HG03045 (cell line): Measurements from ENCODE around the gene OR7C2.
"Not testable (repeated sequence)": the region's sequence is repeated elsewhere in the genome, so short reads cannot be mapped to it uniquely, and the experiment has no call there.

Source experiments
- ATAC-seq: cut with Tn5 transposase; IDR thresholded peaks from one replicate; pipeline ENCODE4 v1.9.1; 2021; ENCODE audit warnings: mild to moderate bottlenecking, moderate library complexity; ENCODE audit not compliant: unreplicated experiment

The OR7C2 gene

GRCh38 chr19:14941189-14941588 is at the start of gene OR7C2:
Gene OR7C2 (plus strand): TSS chr19:14941489. CDS start chr19:14941489, 0 bp downstream.
- ATAC-seq = no peak

GRCh38 chr19:14901675-14902260 is 39.5 kb upstream of the OR7C2 start:
- ATAC-seq = no peak

GRCh38 chr19:14906711-14907110 is 34.6 kb upstream of the OR7C2 start:
- no peak for ATAC-seq

GRCh38 chr19:14915116-14915515 is 26.2 kb upstream of the OR7C2 start:
- ATAC-seq = no peak

- no peak for ATAC-seq
These were observed 24.4 kb upstream of the OR7C2 start for GRCh38 chr19:14916848-14917247.

GRCh38 chr19:14933506-14933905 is 7.8 kb upstream of the OR7C2 start:
- no peak for ATAC-seq

DNA sequence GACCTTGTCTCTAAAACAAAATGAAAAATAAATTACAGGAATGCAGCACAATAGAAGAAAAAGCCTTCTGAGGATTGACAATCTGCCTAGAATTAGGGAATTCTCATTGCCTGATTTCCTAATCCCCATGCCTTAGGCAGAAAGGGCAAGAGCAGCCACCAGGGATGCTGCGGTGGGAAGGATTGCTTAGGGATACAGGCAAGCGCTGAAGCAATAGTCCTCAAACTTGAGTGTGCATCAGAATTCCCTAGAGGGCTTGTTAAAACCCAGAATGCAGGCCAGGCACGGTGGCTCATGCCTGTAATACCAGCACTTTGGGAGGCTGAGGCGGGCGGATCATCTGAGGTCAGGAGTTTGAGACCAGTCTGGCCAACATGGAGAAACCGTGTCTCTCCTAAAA is 1.0 kb upstream of the OR7C2 start:
- ATAC-seq = no peak

- ATAC-seq = no peak
These were observed 2.3 kb downstream of the OR7C2 start for GRCh38 chr19:14943601-14944000.

- ATAC-seq = no peak
These were observed 3.2 kb downstream of the OR7C2 start for GRCh38 chr19:14944456-14944855.

DNA sequence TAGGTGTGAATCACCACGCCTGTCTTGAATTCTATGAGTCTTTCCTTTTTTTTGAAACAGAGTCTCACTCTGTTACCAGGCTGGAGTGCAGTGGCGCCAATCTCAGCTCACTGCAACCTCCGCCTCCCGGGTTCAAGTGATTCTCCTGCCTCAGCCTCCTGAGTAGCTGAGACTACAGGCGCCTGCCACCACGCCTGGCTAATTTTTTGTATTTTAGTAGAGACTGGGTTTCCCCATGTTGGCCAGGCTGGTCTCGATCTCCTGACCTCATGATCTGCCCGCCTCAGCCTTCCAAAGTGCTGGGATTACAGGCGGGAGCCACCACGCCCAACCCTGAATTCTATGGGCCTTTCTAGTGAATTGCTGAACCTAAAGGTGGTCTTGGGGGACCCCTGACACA is 8.1 kb downstream of the OR7C2 start:
- not testable (repeated sequence) for ATAC-seq

- no peak for ATAC-seq
These were observed 8.6 kb downstream of the OR7C2 start for GRCh38 chr19:14949876-14950275.

- no peak for ATAC-seq
These were observed 9.1 kb downstream of the OR7C2 start for GRCh38 chr19:14950421-14950820.

GRCh38 chr19:14952767-14953166 is 11.5 kb downstream of the OR7C2 start:
- ATAC-seq = no peak

DNA sequence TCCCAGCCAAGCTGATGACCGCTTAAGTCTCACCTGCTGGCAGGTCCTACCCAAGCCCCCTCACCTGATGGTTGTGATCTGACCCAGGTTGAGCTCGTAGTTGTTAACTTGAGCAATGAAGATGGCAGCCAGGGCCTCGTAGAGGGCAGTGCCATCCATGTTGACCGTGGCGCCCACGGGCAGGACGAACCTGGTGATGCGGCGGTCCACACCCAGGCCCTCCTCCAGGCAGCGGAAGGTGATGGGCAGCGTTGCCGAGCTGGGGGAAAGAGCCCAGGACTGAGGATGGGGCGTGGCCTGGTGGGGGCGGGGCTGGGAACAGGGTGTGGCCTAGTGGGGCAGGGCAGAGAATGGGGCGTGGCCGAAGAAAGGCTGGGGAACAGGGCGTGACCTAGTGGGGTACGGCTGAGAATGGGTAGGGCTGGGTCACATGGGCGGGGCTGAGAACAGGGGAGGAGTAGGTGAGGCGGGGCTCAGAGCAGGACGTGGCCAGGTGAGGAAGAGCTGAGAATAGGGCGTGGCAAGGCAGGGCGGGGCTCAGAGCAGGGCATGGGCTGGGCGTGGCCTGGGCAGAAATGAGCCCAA is 12.9 kb downstream of the OR7C2 start:
- no peak for ATAC-seq

- ATAC-seq = no peak
These were observed 16.2 kb downstream of the OR7C2 start for GRCh38 chr19:14957464-14957863.

DNA sequence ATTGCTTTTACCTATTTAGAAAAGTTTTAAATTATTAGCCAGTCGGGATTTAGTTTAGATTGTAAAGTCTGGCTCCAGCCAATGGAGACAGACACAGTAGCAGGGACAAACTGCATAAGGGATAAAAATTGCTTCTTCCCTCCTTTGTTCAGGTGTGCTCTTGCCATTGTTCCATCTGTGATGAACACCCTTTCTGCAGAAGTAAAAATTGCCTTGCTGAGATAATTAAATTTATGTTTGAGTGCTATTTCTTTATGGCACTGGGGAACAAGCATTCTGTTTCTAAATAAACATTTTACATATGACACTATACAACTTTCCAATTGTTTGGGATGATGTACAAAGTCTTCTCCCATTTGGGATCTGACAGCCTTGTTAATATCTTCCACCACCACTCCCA is 18.0 kb downstream of the OR7C2 start:
- no peak for ATAC-seq

DNA sequence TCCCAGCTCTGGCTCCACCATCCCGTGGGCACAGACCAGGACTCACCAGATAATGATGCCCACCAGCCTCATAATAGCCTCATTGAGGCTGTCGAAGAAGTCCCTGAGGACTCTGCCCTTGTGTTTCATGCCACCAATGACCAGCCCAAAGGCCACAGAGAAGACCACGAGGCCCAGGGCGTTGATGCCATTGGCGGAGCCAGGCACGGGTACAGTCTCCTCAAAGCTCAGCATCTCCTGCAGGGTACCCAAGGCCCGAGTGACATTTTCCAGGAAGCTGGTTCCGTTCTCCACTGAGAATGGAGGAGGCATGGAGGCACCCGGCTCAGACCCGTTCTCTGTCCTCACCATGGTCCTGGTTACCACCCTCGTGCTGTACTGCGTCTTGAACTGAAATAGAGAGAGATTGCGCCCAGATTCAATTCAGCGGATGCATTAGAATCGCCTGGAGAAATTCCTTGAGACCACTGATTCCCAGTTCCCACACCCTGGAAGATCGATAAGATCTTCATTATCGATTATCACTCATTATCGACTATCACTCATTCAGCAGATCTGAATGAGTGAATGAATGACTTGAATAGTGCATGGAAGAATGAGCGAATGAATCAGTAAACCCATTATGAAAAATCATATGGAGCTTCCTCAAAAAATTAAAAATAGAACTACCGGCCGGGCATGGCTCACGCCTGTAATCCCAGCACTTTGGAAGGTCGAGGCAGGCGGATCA is 20.8 kb downstream of the OR7C2 start:
- no peak for ATAC-seq

DNA sequence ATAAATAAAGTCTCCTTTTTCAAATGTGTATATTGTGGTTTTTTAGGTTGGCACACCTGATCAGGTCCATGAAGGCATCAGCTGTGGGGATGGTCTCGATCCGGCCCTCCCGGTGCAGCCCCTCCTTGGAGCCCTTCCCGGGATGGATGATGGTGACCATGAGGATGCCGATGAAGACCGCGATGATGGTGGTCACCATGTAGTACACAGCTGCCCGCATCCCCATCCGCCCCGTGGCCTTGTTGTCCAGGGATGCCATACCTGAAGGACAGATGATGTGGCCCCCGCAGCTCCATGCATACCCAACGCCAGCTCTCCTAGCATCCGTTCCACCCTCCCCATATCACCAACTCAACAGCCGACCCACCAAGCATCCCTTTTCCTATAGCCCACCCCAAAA is 27.0 kb downstream of the OR7C2 start:
- ATAC-seq = no peak

DNA sequence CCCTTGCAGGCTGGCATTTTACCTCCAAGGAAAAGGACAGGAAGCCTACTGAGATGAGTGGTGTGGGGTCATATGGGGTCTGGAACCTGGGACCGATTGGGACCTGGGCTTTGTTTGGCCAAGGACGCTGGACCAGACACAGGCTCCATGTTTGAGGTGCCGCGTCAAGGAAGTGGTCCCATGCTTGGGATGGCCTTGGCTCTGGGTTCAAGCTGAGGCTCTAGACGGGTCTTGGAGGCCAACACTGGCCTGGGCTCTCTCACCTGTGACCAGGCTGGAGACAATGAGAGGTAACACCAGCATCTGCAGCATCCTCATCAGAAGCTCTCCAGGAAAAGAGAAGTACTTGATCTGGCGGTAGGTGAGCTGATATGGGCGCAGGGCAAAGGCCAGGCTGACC is 30.2 kb downstream of the OR7C2 start:
- ATAC-seq = no peak

DNA sequence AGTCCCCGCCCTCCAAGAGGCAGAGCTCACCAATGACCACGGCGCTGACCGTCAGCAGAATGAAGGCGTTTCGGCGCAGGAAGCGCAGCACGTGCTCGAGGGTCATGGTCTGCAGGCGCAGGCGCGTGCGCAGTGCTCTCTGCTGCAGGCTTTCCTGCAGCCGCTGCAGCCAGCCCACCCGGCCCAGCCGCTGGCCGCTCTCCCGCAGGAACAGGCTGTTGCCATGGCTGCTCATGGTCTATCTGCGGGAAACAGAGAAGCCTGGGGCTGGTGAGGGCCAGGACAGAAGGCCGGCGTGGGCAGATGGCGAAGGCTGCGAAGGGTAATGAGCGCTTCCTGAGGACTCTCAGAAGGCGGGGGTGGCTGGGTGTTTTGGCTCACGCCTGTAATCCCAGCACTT is 31.4 kb downstream of the OR7C2 start:
- ATAC-seq = no peak

DNA sequence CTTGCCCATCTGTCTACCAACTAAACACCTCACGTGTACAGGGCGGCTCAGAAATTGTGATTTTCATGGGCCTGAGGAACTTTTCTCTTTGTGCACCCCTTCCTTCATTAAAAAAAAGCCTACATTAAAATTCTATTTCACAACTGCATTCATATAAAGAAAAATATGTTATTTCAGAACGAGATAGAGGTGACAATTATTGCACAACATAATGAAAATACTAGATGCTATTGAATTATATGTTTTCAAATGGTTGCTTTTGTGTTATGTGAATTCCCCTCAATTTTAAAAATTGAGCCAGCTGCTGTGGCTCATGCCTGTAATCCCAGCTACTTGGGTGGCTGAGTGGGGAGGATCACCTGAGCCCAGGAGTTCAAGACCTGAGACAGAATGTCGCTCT is 33.2 kb downstream of the OR7C2 start:
- ATAC-seq = no peak

GRCh38 chr19:14977128-14977527 is 35.8 kb downstream of the OR7C2 start:
- no peak for ATAC-seq
